CD4-positive, alpha-beta T cell (primary cell): ENCODE measurements around the gene UHRF1. TPM values are rescaled to one million over a fixed set of nuclear protein-coding genes. Genes with fewer than 3 reads are reported as not detected.
"Not testable (repeated sequence)": the region's sequence is repeated elsewhere in the genome, so short reads cannot be mapped to it uniquely, and the experiment has no call there.

Source experiments
- ATAC-seq: fragments of 200-7000 bp; cut with Tn5 transposase; one replicate; pipeline ENCODE4 v1.10.0; 2022; ENCODE audit warnings: mild to moderate bottlenecking; ENCODE audit not compliant: poor library complexity
- CTCF ChIA-PET: fragments of 350-600 bp; sonication (Branson Sonifier 250); formaldehyde crosslinking; loops from one replicate; lab custom pipeline; 2021; ENCODE audit warnings: antibody characterized with exemption, inconsistent platforms; lab: Charles Lee
- POLR2A ChIA-PET: fragments of 350-600 bp; sonication (Branson Sonifier 250); formaldehyde crosslinking; loops from one replicate; lab custom pipeline; 2021; ENCODE audit warnings: antibody characterized with exemption, inconsistent platforms; lab: Charles Lee
- DNase-seq, 14 experiments: peaks; one replicate each; pipeline ENCODE4 v3.0.0-alpha.2; 2013 to 2020; ENCODE audit warnings: mixed read lengths in 2 of 14
- H3K27ac ChIP-seq, 2 donors: one replicate each; pipeline versions ENCODE4 v1.5.1 to v1.7.0; 2013; ENCODE audit warnings: low read length in 2 of 2, low read depth in 1 of 2, mild to moderate bottlenecking in 1 of 2
- H3K27me3 ChIP-seq, 2 experiments: 1 replicate in 1 of 2; 2 replicates in 1 of 2; pipeline versions ENCODE4 v1.6.1 to v1.7.0; 2013; ENCODE audit warnings: low read length in 2 of 2, control low read depth in 1 of 2, mild to moderate bottlenecking in 1 of 2, moderate library complexity in 1 of 2; ENCODE audit not compliant: insufficient read depth in 2 of 2, control insufficient read depth in 1 of 2
- H3K36me3 ChIP-seq: one replicate; pipeline ENCODE4 v1.6.1; 2013; ENCODE audit warnings: low read length, control low read depth; ENCODE audit not compliant: insufficient read depth
- H3K4me1 ChIP-seq: one replicate; pipeline ENCODE4 v1.6.1; 2013; ENCODE audit warnings: low read length, control low read depth; ENCODE audit not compliant: insufficient read depth
- H3K4me3 ChIP-seq: one replicate; pipeline ENCODE4 v1.5.1; 2013; ENCODE audit warnings: mild to moderate bottlenecking, low read length, moderate library complexity
- H3K9me3 ChIP-seq, 2 experiments: 1 replicate in 1 of 2; 2 replicates in 1 of 2; pipeline versions ENCODE4 v1.6.1 to v1.7.0; 2013; ENCODE audit warnings: low read length in 2 of 2, mild to moderate bottlenecking in 2 of 2, control low read depth in 1 of 2, moderate library complexity in 1 of 2; ENCODE audit not compliant: control insufficient read depth in 1 of 2, insufficient read depth in 1 of 2
- H3K27ac Mint-ChIP-seq: one replicate; pipeline ENCODE4 v1.8.0; 2020; ENCODE audit warnings: mixed read lengths
- H3K27me3 Mint-ChIP-seq: one replicate; pipeline ENCODE4 v1.8.0; 2021; ENCODE audit warnings: mixed read lengths
- H3K36me3 Mint-ChIP-seq: one replicate; pipeline ENCODE4 v1.8.0; 2021; ENCODE audit warnings: low read depth, mixed read lengths
- H3K4me1 Mint-ChIP-seq: one replicate; pipeline ENCODE4 v1.8.0; 2021; ENCODE audit warnings: low read depth, mixed read lengths
- H3K4me3 Mint-ChIP-seq: one replicate; pipeline ENCODE4 v1.8.0; 2020; ENCODE audit warnings: mild to moderate bottlenecking, mixed read lengths
- H3K9me3 Mint-ChIP-seq: one replicate; pipeline ENCODE4 v1.8.0; 2020; ENCODE audit warnings: mixed read lengths
- CTCF ChIP-seq: fragments of 200-600 bp; IDR thresholded peaks from one replicate; pipeline ENCODE4 v1.8.0; 2022; ENCODE audit warnings: antibody characterized with exemption, mild to moderate bottlenecking
- intact Hi-C, 2 experiments: fragments of 100-400 bp; cut with DNase I in 1 of 2; cut with micrococcal nuclease in 1 of 2; formaldehyde crosslinking; loops; one replicate each; pipeline versions ENCODE4 v1.15.1 to v1.9.0; 2023 to 2025; cut with DNase I, micrococcal nuclease
- total RNA-seq, 174 experiments: library from RNA in 2 of 174; stranded (reverse) in 2 of 174; gene quantifications; one replicate each; pipeline ENCODE4 v1.2.3 and lab custom pipeline; 2021 to 2026

Gene UHRF1
- total RNA-seq, 2 experiments from 2014 or later = 0.16 to 0.20 TPM

GRCh38 chr19:4897146-4897545, 12.2 kb upstream of the UHRF1 start:
- Mint-ChIP-seq H3K9me3 (no peaks in the 10 kb centered on the region), H3K27ac (no peak overlapping the region), H3K4me3 (no peak overlapping the region), H3K27me3 (no peaks in the 10 kb centered on the region), H3K4me1 (no peaks in the 10 kb centered on the region), H3K36me3 (peaks cover 4% of the 10 kb centered on the region)
- ChIA-PET POLR2A (no interaction called here), CTCF (interaction anchor here (0.6 kb wide), 1 partner anchor 50 kb away, joined by 3 read pairs; no protein-coding TSS in a partner anchor)
- Histone ChIP-seq H3K9me3 (no peaks in the 10 kb centered on the region), H3K36me3 (peaks cover 4% of the 10 kb centered on the region), H3K4me3 (no peak overlapping the region), H3K27me3 (no peaks in the 10 kb centered on the region), H3K27ac (no peak overlapping the region), H3K4me1 (no peaks in the 10 kb centered on the region)
- no peak for DNase-seq
- no peak for ATAC-seq
- TF ChIP-seq CTCF = no peak
- intact Hi-C loops = no loop called here

- intact Hi-C loops = not testable (repeated sequence)
These were observed 8.4 kb upstream of the UHRF1 start for GRCh38 chr19:4900879-4901278.

GRCh38 chr19:4902796-4903195, 6.5 kb upstream of the UHRF1 start, which contains the start of gene ARRDC5:
TSS of gene ARRDC5 (minus strand) at chr19:4902896. CDS start at chr19:4902825, 71 bp downstream.
- H3K36me3 Mint-ChIP-seq = peaks cover 4% of the 10 kb centered on the region
- CTCF ChIA-PET = no interaction called here
- H3K27ac ChIP-seq = no peak within 1 kb of the TSS

More at GRCh38 chr19:4900879-4901278, 8.4 kb upstream of the UHRF1 start:
- DNase-seq, H3K27me3 Mint-ChIP-seq, POLR2A ChIA-PET, H3K9me3 ChIP-seq, H3K27me3 ChIP-seq, H3K4me1 ChIP-seq, ATAC-seq, H3K4me3 Mint-ChIP-seq, CTCF ChIA-PET, H3K4me3 ChIP-seq, H3K36me3 ChIP-seq, H3K4me1 Mint-ChIP-seq, H3K9me3 Mint-ChIP-seq, H3K27ac ChIP-seq, H3K36me3 Mint-ChIP-seq, H3K27ac Mint-ChIP-seq: not testable (repeated sequence)

More at GRCh38 chr19:4902796-4903195, 6.5 kb upstream of the UHRF1 start, which contains the start of gene ARRDC5:
- intact Hi-C loops = no loop called here
- POLR2A ChIA-PET = no interaction called here
- ATAC-seq (no peak), DNase-seq (no peak)
- Mint-ChIP-seq H3K9me3 (no peaks in the 10 kb centered on the region), H3K4me3 (no peak within 1 kb of the TSS), H3K27me3 (no peaks in the 10 kb centered on the region), H3K4me1 (peaks cover under 1% of the 10 kb centered on the region), H3K27ac (no peak within 1 kb of the TSS)
- H3K36me3 ChIP-seq = no peaks in the 10 kb centered on the region
- H3K4me1 ChIP-seq = no peaks in the 10 kb centered on the region
- H3K4me3 ChIP-seq = no peak within 1 kb of the TSS
- no peaks in the 10 kb centered on the region for H3K27me3 ChIP-seq
- no peak for TF ChIP-seq CTCF
- H3K9me3 ChIP-seq = no peaks in the 10 kb centered on the region
